Measurements from ENCODE around the gene KIRREL3. TPM values are rescaled to one million over a fixed set of nuclear protein-coding genes. Genes with fewer than 3 reads are reported as not detected.

Gene KIRREL3
- total RNA-seq, 3 donors from 2014 or later: 0.32 to 0.33 TPM; not detected in 1

- no peak for TF ChIP-seq POLR2A (IDR thresholded peaks at IDR 0.05)
- TF ChIP-seq, protein P1, sequence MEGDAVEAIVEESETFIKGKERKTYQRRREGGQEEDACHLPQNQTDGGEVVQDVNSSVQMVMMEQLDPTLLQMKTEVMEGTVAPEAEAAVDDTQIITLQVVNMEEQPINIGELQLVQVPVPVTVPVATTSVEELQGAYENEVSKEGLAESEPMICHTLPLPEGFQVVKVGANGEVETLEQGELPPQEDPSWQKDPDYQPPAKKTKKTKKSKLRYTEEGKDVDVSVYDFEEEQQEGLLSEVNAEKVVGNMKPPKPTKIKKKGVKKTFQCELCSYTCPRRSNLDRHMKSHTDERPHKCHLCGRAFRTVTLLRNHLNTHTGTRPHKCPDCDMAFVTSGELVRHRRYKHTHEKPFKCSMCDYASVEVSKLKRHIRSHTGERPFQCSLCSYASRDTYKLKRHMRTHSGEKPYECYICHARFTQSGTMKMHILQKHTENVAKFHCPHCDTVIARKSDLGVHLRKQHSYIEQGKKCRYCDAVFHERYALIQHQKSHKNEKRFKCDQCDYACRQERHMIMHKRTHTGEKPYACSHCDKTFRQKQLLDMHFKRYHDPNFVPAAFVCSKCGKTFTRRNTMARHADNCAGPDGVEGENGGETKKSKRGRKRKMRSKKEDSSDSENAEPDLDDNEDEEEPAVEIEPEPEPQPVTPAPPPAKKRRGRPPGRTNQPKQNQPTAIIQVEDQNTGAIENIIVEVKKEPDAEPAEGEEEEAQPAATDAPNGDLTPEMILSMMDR (IDR thresholded peaks at IDR 0.05): no peak
- TF ChIP-seq POLR2AphosphoS5 (IDR thresholded peaks at IDR 0.05): no peak
- DNase-seq (ENCODE audit: low spot score in 2 of 2): no peak
- Histone ChIP-seq H3K4me1 (no peaks in the 10 kb centered on the region), H3K4me3 (no peak overlapping the region), H3K36me3 (no peaks in the 10 kb centered on the region), H3K9me3 (no peaks in the 10 kb centered on the region), H3K27me3 (no peaks in the 10 kb centered on the region), H3K27ac (no peak overlapping the region)
- intact Hi-C loops (cut with DNase I; ENCODE audit: low total_unique reads): no loop called here
These were observed 481.4 kb downstream of the KIRREL3 start for GRCh38 chr11:126518972-126519690.

GRCh38 chr11:126518071-126518971 lies 482.2 kb downstream of the KIRREL3 start:
- H3K4me1 ChIP-seq: no peaks in the 10 kb centered on the region
- no peaks in the 10 kb centered on the region for H3K9me3 ChIP-seq
- no peaks in the 10 kb centered on the region for H3K36me3 ChIP-seq
- H3K27me3 ChIP-seq: no peaks in the 10 kb centered on the region
- no peak for DNase-seq (ENCODE audit: low spot score in 2 of 2)
- TF ChIP-seq POLR2AphosphoS5 (IDR thresholded peaks at IDR 0.05): no peak
- no peak for TF ChIP-seq POLR2A (IDR thresholded peaks at IDR 0.05)
- TF ChIP-seq, protein P1 (IDR thresholded peaks at IDR 0.05): no peak
- no peak overlapping the region for H3K27ac ChIP-seq
- H3K4me3 ChIP-seq: no peak overlapping the region
- intact Hi-C loops (cut with DNase I; ENCODE audit: low total_unique reads): no loop called here

GRCh38 chr11:126515501-126515900 lies 485.1 kb downstream of the KIRREL3 start:
- Histone ChIP-seq H3K4me3 (no peak overlapping the region), H3K36me3 (no peaks in the 10 kb centered on the region), H3K27ac (no peak overlapping the region), H3K27me3 (no peaks in the 10 kb centered on the region), H3K9me3 (no peaks in the 10 kb centered on the region), H3K4me1 (no peaks in the 10 kb centered on the region)
- TF ChIP-seq, protein P1 (IDR thresholded peaks at IDR 0.05): no peak
- TF ChIP-seq POLR2AphosphoS5 (IDR thresholded peaks at IDR 0.05) (no peak), POLR2A (IDR thresholded peaks at IDR 0.05) (no peak)
- intact Hi-C loops (cut with DNase I; ENCODE audit: low total_unique reads): no loop called here
- no peak for DNase-seq (ENCODE audit: low spot score in 2 of 2)

- Histone ChIP-seq H3K27me3 (no peaks in the 10 kb centered on the region), H3K9me3 (no peaks in the 10 kb centered on the region), H3K27ac (no peak overlapping the region), H3K4me1 (no peaks in the 10 kb centered on the region), H3K4me3 (no peak overlapping the region), H3K36me3 (no peaks in the 10 kb centered on the region)
- DNase-seq (ENCODE audit: low spot score in 2 of 2): no peak
- intact Hi-C loops (cut with DNase I; ENCODE audit: low total_unique reads): no loop called here
- TF ChIP-seq, protein P1 (IDR thresholded peaks at IDR 0.05): no peak
- no peak for TF ChIP-seq POLR2AphosphoS5 (IDR thresholded peaks at IDR 0.05)
These were observed 486.4 kb downstream of the KIRREL3 start for GRCh38 chr11:126514061-126514693.
